ENCODE measurements around the gene NTN3.
"Not testable (repeated sequence)": the region's sequence is repeated elsewhere in the genome, so short reads cannot be mapped to it uniquely, and the experiment has no call there.

NTN3 gene

DNA sequence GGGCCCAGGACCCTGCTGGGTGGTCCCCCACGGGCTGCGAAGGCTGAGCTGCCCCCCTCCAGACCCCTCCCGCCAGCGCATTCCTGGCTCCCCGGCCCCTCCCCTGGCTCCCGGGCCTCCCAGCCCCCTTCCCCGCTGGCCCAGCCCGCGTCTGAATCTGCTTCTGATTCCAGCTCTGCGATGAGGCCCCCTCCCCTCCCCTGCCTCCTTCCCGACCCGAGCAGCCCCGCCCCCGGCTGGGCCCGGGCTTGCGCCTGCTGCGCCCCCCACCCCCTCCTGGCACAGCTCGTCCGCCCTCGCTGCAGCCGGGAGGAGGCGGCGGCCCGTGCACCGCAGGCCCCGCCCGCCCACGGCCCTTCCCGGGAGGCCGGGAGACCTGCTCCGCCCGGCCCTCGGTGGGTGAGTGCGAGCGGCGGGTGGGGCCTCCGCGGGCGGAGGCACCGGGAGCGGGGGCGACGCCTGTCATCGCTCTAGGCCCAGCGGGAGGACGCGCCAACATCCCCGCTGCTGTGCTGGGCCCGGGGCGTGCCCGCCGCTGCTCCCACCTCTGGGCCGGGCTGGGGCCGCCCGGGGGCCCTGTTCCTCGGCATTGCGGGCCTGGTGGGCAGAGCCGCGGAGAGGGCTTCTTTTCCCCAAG, at the start of gene NTN3:
TSS of gene NTN3 (plus strand) at position 282 of the 637 bp plus-strand sequence. CDS start 405 bp downstream, outside the sequence.
- no peak for DNase-seq (ENCODE audit: low read depth in 4 of 4, low spot score in 1 of 4)

- DNase-seq (ENCODE audit: low read depth in 4 of 4, low spot score in 1 of 4), result no peak
Measured at GRCh38 chr16:2422123-2422867, 48.8 kb upstream of the NTN3 start.

DNA sequence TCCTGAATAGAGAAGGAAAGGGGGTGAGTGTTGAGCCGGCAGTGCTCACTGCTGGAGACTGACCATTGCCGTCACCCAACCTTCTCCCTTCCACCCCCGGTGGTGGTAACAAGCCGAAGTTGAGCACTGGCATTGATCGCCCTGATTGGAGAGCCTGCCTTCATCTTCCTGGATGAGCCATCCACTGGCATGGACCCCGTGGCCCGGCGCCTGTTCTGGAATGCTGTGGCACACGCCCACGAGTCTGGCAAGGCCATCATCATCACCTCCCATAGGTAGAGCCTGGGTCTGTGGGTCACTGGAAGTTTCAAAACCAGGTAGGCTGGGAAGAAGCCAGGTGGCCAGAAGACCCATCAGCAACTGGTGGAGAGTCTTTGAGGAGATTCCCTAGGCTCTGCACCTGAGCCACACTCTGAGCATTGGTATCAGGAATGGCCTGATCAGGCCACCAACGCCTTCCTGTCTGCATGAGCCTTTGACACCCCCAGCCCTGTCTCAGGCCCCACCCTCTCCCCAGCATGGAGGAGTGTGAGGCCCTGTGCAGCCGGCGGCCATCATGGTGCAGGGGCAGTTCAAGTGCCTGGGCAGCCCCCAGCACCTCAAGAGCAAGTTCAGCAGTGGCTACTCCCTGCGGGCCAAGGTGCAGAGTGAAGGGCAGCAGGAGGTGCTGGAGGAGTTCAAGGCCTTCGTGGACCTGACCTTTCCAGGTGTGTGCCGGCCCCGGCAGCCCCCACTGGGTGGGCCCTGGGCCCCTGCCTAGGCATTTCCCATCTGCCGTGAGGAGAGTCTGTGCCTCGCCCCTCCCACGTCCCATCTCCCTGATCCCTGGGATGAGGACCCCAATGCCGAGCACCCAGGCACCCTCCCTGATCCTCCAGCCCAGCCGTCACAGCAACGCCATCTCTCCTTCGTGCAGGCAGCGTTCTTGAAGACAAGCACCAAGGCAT, 46.8 kb upstream of the NTN3 start:
- DNase-seq (ENCODE audit: low read depth in 4 of 4, low spot score in 1 of 4), result no peak

DNA sequence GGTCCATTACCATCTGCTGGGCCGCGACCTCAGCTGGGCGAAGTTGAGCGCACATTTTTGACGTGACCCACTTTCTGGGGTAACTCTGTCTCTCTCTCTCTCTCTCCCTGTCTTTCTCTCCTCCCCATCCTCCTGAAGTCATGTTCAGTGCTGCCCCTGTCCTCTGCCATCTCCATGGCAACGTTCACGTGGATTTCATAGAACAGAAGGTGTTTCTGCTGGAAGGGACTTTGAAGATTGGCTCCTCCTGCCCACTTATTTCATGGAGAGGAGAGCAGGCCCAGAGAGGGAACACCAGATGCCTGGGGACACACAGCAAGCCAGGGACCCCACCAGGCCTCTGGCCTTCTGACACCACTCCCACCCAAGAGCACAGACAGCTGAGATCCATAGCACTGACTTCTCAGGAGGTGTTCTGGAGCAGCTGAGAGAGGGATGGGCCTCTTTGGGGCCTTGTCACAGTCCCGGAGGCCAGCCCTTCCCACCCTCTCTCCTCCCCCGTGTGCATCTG, 46.0 kb upstream of the NTN3 start:
- DNase-seq (ENCODE audit: low read depth in 4 of 4, low spot score in 1 of 4), result no peak

GRCh38 chr16:2425825-2426430, 45.2 kb upstream of the NTN3 start:
- no peak for DNase-seq (ENCODE audit: low read depth in 4 of 4, low spot score in 1 of 4)

GRCh38 chr16:2426941-2427361, 44.1 kb upstream of the NTN3 start:
- no peak for DNase-seq (ENCODE audit: low read depth in 4 of 4, low spot score in 1 of 4)

GRCh38 chr16:2427526-2427925, 43.6 kb upstream of the NTN3 start:
- no peak for DNase-seq (ENCODE audit: low read depth in 4 of 4, low spot score in 1 of 4)

- no peak for DNase-seq (ENCODE audit: low read depth in 4 of 4, low spot score in 1 of 4)
Measured at GRCh38 chr16:2428051-2428783, 42.9 kb upstream of the NTN3 start.

GRCh38 chr16:2428784-2429033, 42.4 kb upstream of the NTN3 start:
- DNase-seq (ENCODE audit: low read depth in 4 of 4, low spot score in 1 of 4), result no peak

DNA sequence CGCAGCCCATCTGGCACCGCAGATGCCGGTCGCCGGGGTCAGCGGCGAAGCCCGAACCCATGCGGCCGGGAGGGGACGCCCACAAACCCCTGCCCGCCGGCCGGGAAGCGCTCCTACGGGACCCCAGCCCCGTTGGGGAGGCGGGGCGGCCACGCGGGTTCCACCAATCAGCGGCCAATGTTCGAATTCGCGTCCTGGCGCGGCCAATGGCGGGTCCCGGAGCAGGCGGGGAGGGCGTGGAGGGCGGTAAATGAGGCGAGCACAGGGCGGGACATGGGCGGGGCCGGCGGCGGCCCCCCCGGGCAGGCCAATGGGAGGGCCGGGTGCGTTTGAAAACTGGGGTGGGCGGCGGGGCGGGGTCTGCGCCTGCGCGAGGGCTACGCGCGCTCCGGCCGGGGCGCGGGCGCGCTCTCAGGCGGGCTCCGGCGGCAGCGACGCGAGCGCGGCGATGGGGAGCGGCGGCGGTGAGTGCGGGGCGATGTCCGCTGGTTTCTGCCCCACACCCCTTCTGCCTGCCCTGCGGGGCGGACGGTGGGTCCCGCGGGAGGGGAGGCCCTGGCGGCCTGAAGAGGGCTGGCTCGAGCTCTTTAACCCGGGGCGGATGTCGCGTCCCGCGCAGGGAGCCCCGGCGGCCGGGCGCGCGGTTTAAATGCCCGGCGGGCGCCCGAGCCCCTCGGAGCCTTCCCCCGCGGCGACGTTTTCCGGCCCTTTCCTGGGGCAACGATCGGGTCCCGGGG, 41.9 kb upstream of the NTN3 start, which contains the start of gene CCNF:
TSS of gene CCNF (plus strand) at position 414 of the 737 bp plus-strand sequence. CDS start at position 449, 35 bp downstream.
- DNase-seq (ENCODE audit: low read depth in 4 of 4, low spot score in 1 of 4), result peak; percentile 93 to 98 (median 96)

GRCh38 chr16:2429771-2430663, 41.1 kb upstream of the NTN3 start:
- no peak for DNase-seq (ENCODE audit: low read depth in 4 of 4, low spot score in 1 of 4)

- no peak for DNase-seq (ENCODE audit: low read depth in 4 of 4, low spot score in 1 of 4)
Measured at GRCh38 chr16:2432286-2432685, 38.8 kb upstream of the NTN3 start.

- DNase-seq (ENCODE audit: low read depth in 4 of 4, low spot score in 1 of 4), result no peak
Measured at GRCh38 chr16:2432801-2433505, 38.1 kb upstream of the NTN3 start.

DNA sequence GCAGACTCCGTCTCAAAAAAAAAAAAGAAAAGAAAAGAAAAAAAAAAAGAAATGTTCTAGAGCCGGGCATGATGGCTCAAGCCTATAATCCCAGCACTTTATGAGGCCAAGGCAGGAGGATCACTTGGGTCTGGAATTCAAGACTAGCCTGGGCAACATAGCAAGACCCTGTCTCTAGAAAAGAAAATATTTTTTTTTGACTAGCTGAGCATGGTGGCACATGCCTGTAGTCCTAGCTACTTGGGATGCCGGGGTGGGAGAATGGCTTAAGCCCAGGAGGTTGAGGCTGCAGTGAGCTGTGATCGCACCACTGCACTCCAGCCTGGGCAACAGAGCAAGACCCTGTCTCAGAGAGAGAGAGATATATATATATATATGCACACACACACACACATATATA, 35.9 kb upstream of the NTN3 start:
- DNase-seq (ENCODE audit: low read depth in 4 of 4, low spot score in 1 of 4), result not testable (repeated sequence)

DNA sequence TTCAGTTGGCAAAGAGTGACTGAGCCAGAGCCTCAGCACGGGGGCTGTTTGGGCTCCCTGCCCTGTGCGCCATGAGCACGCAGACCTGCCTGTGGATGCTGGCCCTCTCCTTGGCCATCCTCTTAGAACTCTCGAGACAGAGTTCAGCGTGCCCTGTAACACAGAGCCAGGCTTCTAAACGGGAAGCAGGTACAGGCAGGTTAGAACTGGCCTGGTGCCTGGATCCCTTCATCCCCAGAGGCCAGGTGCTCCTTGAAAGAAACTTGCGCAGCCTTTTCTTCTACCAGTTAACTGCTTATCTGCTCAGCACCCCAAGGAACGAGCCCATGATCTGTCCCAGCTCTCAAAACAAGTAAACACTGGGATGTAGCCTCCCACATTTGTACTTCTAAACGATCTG, 35.0 kb upstream of the NTN3 start:
- DNase-seq (ENCODE audit: low read depth in 4 of 4, low spot score in 1 of 4), result no peak

DNA sequence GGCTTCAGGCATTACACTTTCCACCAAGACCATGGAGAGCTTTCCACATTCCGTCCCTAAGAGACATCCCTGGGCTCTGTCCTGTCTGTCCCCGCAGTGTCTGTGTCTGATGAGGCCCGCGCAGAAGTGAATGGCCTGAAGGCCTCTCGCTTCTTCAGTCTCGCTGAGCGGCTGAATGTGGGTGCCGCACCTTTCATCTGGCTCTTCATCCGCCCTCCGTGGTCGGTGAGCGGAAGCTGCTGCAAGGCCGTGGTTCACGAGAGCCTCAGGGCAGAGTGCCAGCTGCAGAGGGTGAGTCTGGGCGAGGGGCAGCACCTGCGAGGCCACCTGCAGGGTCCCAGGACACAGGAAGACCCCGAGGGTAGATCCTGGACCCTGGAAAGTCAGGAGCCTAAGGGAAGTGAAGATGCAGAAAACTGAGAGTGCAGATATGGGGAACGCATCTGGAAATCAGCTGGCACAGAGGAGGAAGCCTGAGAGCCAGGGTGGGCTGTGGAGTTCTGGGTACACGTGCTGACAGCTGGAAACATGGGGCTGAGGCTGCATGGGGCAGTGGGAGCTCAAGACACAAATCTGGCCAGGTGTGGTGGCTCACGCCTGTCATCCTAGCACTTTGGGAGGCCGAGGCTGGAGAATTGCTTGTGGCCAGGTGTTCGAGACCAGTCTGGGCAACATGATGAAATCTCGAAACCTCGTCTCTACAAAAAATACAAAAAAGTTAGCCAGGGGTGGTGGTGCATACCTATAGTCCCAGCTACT, 33.9 kb upstream of the NTN3 start:
- no peak for DNase-seq (ENCODE audit: low read depth in 4 of 4, low spot score in 1 of 4)

- no peak for DNase-seq (ENCODE audit: low read depth in 4 of 4, low spot score in 1 of 4)
Measured at GRCh38 chr16:2438121-2438520, 33.0 kb upstream of the NTN3 start.

All from stimulated activated CD4-positive, alpha-beta T cell treated with anti-CD3 and anti-CD28 coated beads, Interleukin-1b, Interleukin-23, amount 100 ng/mL, for 24 hours (primary cell).